GM12878 (cell line): ENCODE results near the gene CCDC9B. TPM values are rescaled to one million over a fixed set of nuclear protein-coding genes. Genes with fewer than 3 reads are reported as not detected.

Experiments
- CUX1 ChIP-seq: IDR thresholded peaks from 2 replicates; pipeline ENCODE4 v1.6.1; 2012; ENCODE audit warnings: improper control_type of control experiment, low read depth, low read length; ENCODE audit not compliant: insufficient replicate concordance
- E2F8 ChIP-seq: fragments of 450-650 bp; IDR thresholded peaks from 2 replicates; pipeline ENCODE4 v1.6.1; 2018; ENCODE audit warnings: mild to moderate bottlenecking, low read depth, moderate library complexity; ENCODE audit not compliant: partially characterized antibody
- HCFC1 ChIP-seq: fragments of 150-350 bp; IDR thresholded peaks from 2 replicates; pipeline ENCODE4 v1.6.1; 2014; ENCODE audit warnings: low read length
- HDAC2 ChIP-seq: fragments of 200-600 bp; sonication (generic); IDR thresholded peaks from 2 replicates; pipeline ENCODE4 v1.6.1; 2017
- IRF4 ChIP-seq: IDR thresholded peaks from 2 replicates; pipeline ENCODE4 v1.6.1; 2011; ENCODE audit warnings: low read depth, low read length
- MLLT1 ChIP-seq: fragments of 450-650 bp; IDR thresholded peaks from 2 replicates; pipeline ENCODE4 v1.6.1; 2016; ENCODE audit warnings: mild to moderate bottlenecking
- NKRF ChIP-seq: fragments of 450-650 bp; conservative IDR thresholded peaks from 2 replicates; pipeline ENCODE4 v1.6.1; 2017; ENCODE audit warnings: mild to moderate bottlenecking, moderate library complexity
- PAX8 ChIP-seq: fragments of 450-650 bp; IDR thresholded peaks from 2 replicates; pipeline ENCODE4 v1.6.1; 2017; ENCODE audit warnings: mild to moderate bottlenecking, moderate library complexity
- SREBF1 ChIP-seq: IDR thresholded peaks from 2 replicates; pipeline ENCODE4 v1.6.1; 2012; ENCODE audit warnings: mild to moderate bottlenecking, low read length
- polyA plus RNA-seq, 11 experiments: library from polyadenylated mRNA; depleted of rRNA in 4 of 11; unstranded in 6 of 11; stranded (reverse) in 5 of 11; fragments of >200 nt; fragmentation: Nextera tagmentation in 4 of 11; fragmentation: Illumina TruSeq in 1 of 11; extraction: Ambion mirVana in 4 of 11; extraction: Trizol in 1 of 11; gene quantifications; 1 replicate in 1 of 11; 2 replicates in 10 of 11; pipeline versions ENCODE4 v1.2.1 to v1.2.3, GENCODE V29; 2011 to 2016; ENCODE audit warnings: inconsistent platforms in 2 of 11, missing spikeins in 2 of 11, low read depth in 1 of 11
- total RNA-seq, 4 experiments: library from RNA; depleted of rRNA in 3 of 4; stranded (reverse); fragments of >200 nt in 3 of 4; fragmentation: Illumina TruSeq in 1 of 4; extraction: Trizol in 1 of 4; gene quantifications; 2 replicates each; pipeline versions ENCODE4 v1.2.1 to v1.2.3, GENCODE V29; 2013 to 2021

Gene CCDC9B
- total and polyA plus RNA-seq, 10 of the 15 experiments (the other 5 are each of a cell fraction or from before 2014, with no cell fraction given): 0.01 to 0.08 (median 0.03) TPM; not detected in 6

GRCh38 chr15:40300771-40301170 lies 40.0 kb downstream of the CCDC9B start (continued):
- TF ChIP-seq E2F8 (no peak), MLLT1 (no peak), HCFC1 (no peak), NKRF (no peak), PAX8 (no peak), HDAC2 (no peak), SREBF1 (no peak), CUX1 (no peak), IRF4 (no peak)
